ENCODE measurements around the gene MAGI1. TPM values are rescaled to one million over a fixed set of nuclear protein-coding genes. Genes with fewer than 3 reads are reported as not detected.

MAGI1 gene
- polyA plus RNA-seq, 1 of the 3 experiments (the other 2 are of a cell fraction) = 10.3 TPM

- TF ChIP-seq RFX5 (IDR thresholded peaks at IDR 0.05; ENCODE audit: low read length) (no peak), CTCF (IDR thresholded peaks at IDR 0.05) (no peak), FOXM1 (IDR thresholded peaks at IDR 0.05; ENCODE audit: low read depth) (no peak), SIN3A (IDR thresholded peaks at IDR 0.05; ENCODE audit: borderline replicate concordance, low read depth, low read length) (no peak), CHD2 (IDR thresholded peaks at IDR 0.05; ENCODE audit: low read length, partially characterized antibody) (no peak), GATA2 (CRISPR knock-in tag; IDR thresholded peaks at IDR 0.05) (no peak), ELF1 (IDR thresholded peaks at IDR 0.05) (no peak), POLR2AphosphoS5 (IDR thresholded peaks at IDR 0.05; ENCODE audit: low read depth, low read length) (no peak), PBX3 (IDR thresholded peaks at IDR 0.05) (no peak), EP300 (IDR thresholded peaks at IDR 0.05; ENCODE audit: borderline replicate concordance in 1 of 2, low read depth in 1 of 2, low read length in 1 of 2) (no peak), RCOR1 (IDR thresholded peaks at IDR 0.05; ENCODE audit: low read length) (no peak), JUND (IDR thresholded peaks at IDR 0.05) (no peak)
- no peak overlapping the region for H3K9ac ChIP-seq
- H3F3A ChIP-seq (replicated peaks; ENCODE audit: insufficient read depth) = no peaks in the 10 kb centered on the region
- no peak overlapping the region for H3K27ac ChIP-seq (ENCODE audit: low read depth in 2 of 2, low read length in 1 of 2)
- no peak for DNase-seq
- no peak overlapping the region for H2AFZ ChIP-seq (ENCODE audit: low read depth)
- H3K79me2 ChIP-seq (ENCODE audit: insufficient read depth) = peaks cover 14% of the 10 kb centered on the region; the same call in 1 of the 2 replicates
- POLR2A ChIA-PET = no interaction called here
- 86% methylated on average over 3 of the region's 3 CpGs for whole genome bisulfite sequencing (ENCODE audit: low lambda C conversion rate)
- no peaks in the 10 kb centered on the region for H3K27me3 ChIP-seq (ENCODE audit: insufficient read depth)
- H3K4me2 ChIP-seq = no peak overlapping the region
- no peak overlapping the region for H3K4me3 ChIP-seq (ENCODE audit: low read depth in 2 of 2, low read length in 1 of 2)
- CTCF ChIA-PET = interaction anchor here (0.8 to 1.1 kb wide), 2 partner anchors 51 to 65 kb away, joined by 3 to 5 read pairs; no protein-coding TSS in a partner anchor
- no peaks in the 10 kb centered on the region for H3K9me2 ChIP-seq
- no peaks in the 10 kb centered on the region for H4K20me1 ChIP-seq (ENCODE audit: insufficient read depth)
- no peaks in the 10 kb centered on the region for H3K9me3 ChIP-seq
- peaks cover 0 to 3% of the 10 kb centered on the region in 2 experiments; a peak in 1 of 4 replicates for H3K4me1 ChIP-seq (ENCODE audit: control insufficient read depth in 1 of 2, insufficient read depth in 2 of 2, low read depth in 1 of 2, low read length in 1 of 2)
- H3K36me3 ChIP-seq (replicated peaks in 1 of 2; ENCODE audit: control insufficient read depth in 1 of 2, insufficient read depth in 2 of 2, low read length in 1 of 2) = peaks cover 4 to 7% of the 10 kb centered on the region in 2 experiments
Measured at GRCh38 chr3:65490114-65490513, 548.6 kb downstream of the MAGI1 start.

GRCh38 chr3:65489253-65489652 is 549.5 kb downstream of the MAGI1 start:
- CTCF ChIA-PET = interaction anchor here (0.8 to 1.1 kb wide), 2 partner anchors 50 to 66 kb away, joined by 3 to 5 read pairs; no protein-coding TSS in a partner anchor
- TF ChIP-seq MEF2A (IDR thresholded peaks at IDR 0.05; ENCODE audit: borderline replicate concordance, low read depth) (no peak), MAX (IDR thresholded peaks at IDR 0.05; ENCODE audit: low read depth) (no peak), MXI1 (IDR thresholded peaks at IDR 0.05; ENCODE audit: low read depth, low read length) (no peak), CTCF (IDR thresholded peaks at IDR 0.05) (no peak), FOXJ3 (CRISPR knock-in tag; IDR thresholded peaks at IDR 0.05) (no peak), TCF12 (IDR thresholded peaks at IDR 0.05) (no peak), GATA2 (CRISPR knock-in tag; IDR thresholded peaks at IDR 0.05) (no peak), REST (IDR thresholded peaks at IDR 0.05; ENCODE audit: low read depth, low read length) (no peak), JUND (IDR thresholded peaks at IDR 0.05) (no peak), USF1 (IDR thresholded peaks at IDR 0.05; ENCODE audit: borderline replicate concordance, low read depth) (no peak)

More at GRCh38 chr3:65489253-65489652, 549.5 kb downstream of the MAGI1 start:
- no peaks in the 10 kb centered on the region for H3K27me3 ChIP-seq (ENCODE audit: insufficient read depth)
- H3K9me2 ChIP-seq = no peaks in the 10 kb centered on the region
- H3K36me3 ChIP-seq (replicated peaks in 1 of 2; ENCODE audit: control insufficient read depth in 1 of 2, insufficient read depth in 2 of 2, low read length in 1 of 2) = peaks cover 4 to 7% of the 10 kb centered on the region in 2 experiments
- H3K9me3 ChIP-seq = no peaks in the 10 kb centered on the region
- H3K9ac ChIP-seq = no peak overlapping the region
- no peak overlapping the region for H2AFZ ChIP-seq (ENCODE audit: low read depth)
- DNase-seq = no peak
- no peaks in the 10 kb centered on the region for H4K20me1 ChIP-seq (ENCODE audit: insufficient read depth)
- H3K79me2 ChIP-seq (ENCODE audit: insufficient read depth) = peaks cover 14% of the 10 kb centered on the region; the same call in 1 of the 2 replicates
- no peak overlapping the region for H3K27ac ChIP-seq (ENCODE audit: low read depth in 2 of 2, low read length in 1 of 2)
- H3K4me1 ChIP-seq (ENCODE audit: control insufficient read depth in 1 of 2, insufficient read depth in 2 of 2, low read depth in 1 of 2, low read length in 1 of 2) = peaks cover 0 to 8% of the 10 kb centered on the region in 2 experiments; a peak in 2 of 4 replicates
- WGBS (ENCODE audit: low lambda C conversion rate) = 94% methylated on average over 2 of the region's 2 CpGs
- POLR2A ChIA-PET = no interaction called here
- H3K4me2 ChIP-seq = no peak overlapping the region
- no peaks in the 10 kb centered on the region for H3F3A ChIP-seq (replicated peaks; ENCODE audit: insufficient read depth)
- no peak overlapping the region for H3K4me3 ChIP-seq (ENCODE audit: low read depth in 2 of 2, low read length in 1 of 2)

Data from SK-N-SH (cell line).